DND-41 (cell line): ENCODE measurements around the gene MIB1.

ENCODE experiments used
- ATAC-seq: fragments of 200-7000 bp; cut with Tn5 transposase; 3 replicates; pipeline ENCODE4 v1.9.1; 2021; ENCODE audit warnings: low read depth; ENCODE audit not compliant: insufficient read depth
- DNase-seq: peaks from one replicate; pipeline ENCODE4 v3.0.0-alpha.2; 2020
- H2AFZ ChIP-seq: 2 replicates; pipeline ENCODE4 v1.6.0; 2012; ENCODE audit warnings: low read depth, low read length
- H3K27ac ChIP-seq: 2 replicates; pipeline ENCODE4 v1.5.1; 2012; ENCODE audit warnings: low read length, inconsistent platforms
- H3K27me3 ChIP-seq: fragments of 200-600 bp; sonication (generic); 2 replicates; pipeline ENCODE4 v1.6.0; 2012; ENCODE audit warnings: low read length, mild to moderate bottlenecking, inconsistent platforms; ENCODE audit not compliant: insufficient read depth, poor library complexity
- H3K36me3 ChIP-seq: 2 replicates; pipeline ENCODE4 v1.5.1; 2012; ENCODE audit warnings: low read length, inconsistent platforms; ENCODE audit not compliant: insufficient read depth
- H3K4me1 ChIP-seq: 2 replicates; pipeline ENCODE4 v1.5.1; 2012; ENCODE audit warnings: mild to moderate bottlenecking, low read length; ENCODE audit not compliant: insufficient read depth
- H3K4me2 ChIP-seq: 2 replicates; pipeline ENCODE4 v1.6.0; 2012; ENCODE audit warnings: mild to moderate bottlenecking, moderate library complexity, low read length, inconsistent platforms; ENCODE audit not compliant: insufficient read depth
- H3K4me3 ChIP-seq, 2 experiments: fragments of 200-600 bp in 1 of 2; shearing (Covaris generic) in 1 of 2; 2 replicates each; pipeline ENCODE4 v1.5.1; 2012 to 2016; ENCODE audit warnings: inconsistent platforms in 2 of 2, low read length in 2 of 2, mild to moderate bottlenecking in 2 of 2, low read depth in 1 of 2, moderate library complexity in 1 of 2
- H3K79me2 ChIP-seq: 2 replicates; pipeline ENCODE4 v1.6.0; 2012; ENCODE audit warnings: low read length, inconsistent platforms; ENCODE audit not compliant: insufficient read depth
- H3K9ac ChIP-seq: 2 replicates; pipeline ENCODE4 v1.6.0; 2012; ENCODE audit warnings: low read depth, mild to moderate bottlenecking, inconsistent platforms, low read length, moderate library complexity
- H3K9me3 ChIP-seq: 2 replicates; pipeline ENCODE4 v1.5.1; 2012; ENCODE audit warnings: low read length, moderate library complexity, mild to moderate bottlenecking, inconsistent platforms; ENCODE audit not compliant: insufficient read depth, severe bottlenecking
- H4K20me1 ChIP-seq: 2 replicates; pipeline ENCODE4 v1.6.0; 2012; ENCODE audit warnings: low read length; ENCODE audit not compliant: insufficient read depth
- CTCF ChIP-seq: IDR thresholded peaks from 2 replicates; pipeline ENCODE4 v1.5.1; 2012; ENCODE audit warnings: borderline replicate concordance, low read length, moderate library complexity, mild to moderate bottlenecking; ENCODE audit not compliant: poor library complexity, severe bottlenecking; ENCODE audit errors: extremely low read depth
- EZH2 ChIP-seq: IDR thresholded peaks from 3 replicates; pipeline ENCODE4 v1.6.1; 2012; ENCODE audit warnings: borderline replicate concordance, low read depth, mild to moderate bottlenecking, moderate library complexity, low read length, inconsistent platforms; ENCODE audit not compliant: severe bottlenecking

MIB1 gene

DNA sequence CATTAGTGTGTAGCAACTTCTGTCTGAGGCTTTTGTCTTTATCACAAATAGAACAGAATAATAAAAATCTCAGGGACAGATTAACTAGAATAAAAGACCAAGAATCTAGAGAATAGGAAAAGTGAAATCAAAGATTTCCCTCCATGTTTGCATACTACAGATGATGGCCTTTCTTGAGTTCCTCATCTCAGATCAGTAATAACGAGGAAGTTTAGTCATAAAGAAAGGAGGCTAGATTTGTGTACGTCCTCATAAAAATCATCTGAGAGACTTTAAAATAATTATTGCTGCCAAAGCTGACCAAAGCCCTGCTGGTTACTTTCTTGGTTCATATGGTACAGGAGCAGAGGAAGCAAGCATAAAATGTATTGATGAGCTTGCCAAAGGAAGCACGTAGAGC lies 117.3 kb downstream of the MIB1 start:
- no peaks in the 10 kb centered on the region for H3K27me3 ChIP-seq
- DNase-seq (no peak), ATAC-seq (no peak)
- H3K4me1 ChIP-seq, result no peaks in the 10 kb centered on the region
- no peak for TF ChIP-seq CTCF
- TF ChIP-seq EZH2, result no peak
- no peak overlapping the region for H3K4me3 ChIP-seq
- H2AFZ ChIP-seq, result no peak overlapping the region
- H4K20me1 ChIP-seq, result no peaks in the 10 kb centered on the region
- H3K79me2 ChIP-seq, result no peaks in the 10 kb centered on the region
- H3K9me3 ChIP-seq, result no peaks in the 10 kb centered on the region
- peaks cover 64% of the 10 kb centered on the region for H3K36me3 ChIP-seq
- no peak overlapping the region for H3K9ac ChIP-seq
- no peak overlapping the region for H3K27ac ChIP-seq
- H3K4me2 ChIP-seq, result no peak overlapping the region

GRCh38 chr18:21858544-21858943 lies 118.0 kb downstream of the MIB1 start:
- TF ChIP-seq EZH2, result no peak
- no peak for TF ChIP-seq CTCF
- no peaks in the 10 kb centered on the region for H3K9me3 ChIP-seq
- peaks cover 68% of the 10 kb centered on the region for H3K36me3 ChIP-seq

GRCh38 chr18:21864386-21864785 lies 123.8 kb downstream of the MIB1 start:
- no peak overlapping the region for H3K9ac ChIP-seq
- H3K4me2 ChIP-seq, result no peak overlapping the region
- DNase-seq, result no peak
- H3K4me1 ChIP-seq, result no peaks in the 10 kb centered on the region
- ATAC-seq, result no peak
- no peaks in the 10 kb centered on the region for H4K20me1 ChIP-seq
- no peak for TF ChIP-seq CTCF
- TF ChIP-seq EZH2, result no peak
- no peaks in the 10 kb centered on the region for H3K27me3 ChIP-seq
- H2AFZ ChIP-seq, result no peak overlapping the region
- no peak overlapping the region for H3K27ac ChIP-seq
- no peak overlapping the region for H3K4me3 ChIP-seq
- H3K36me3 ChIP-seq, result peaks cover 47% of the 10 kb centered on the region
- H3K79me2 ChIP-seq, result no peaks in the 10 kb centered on the region
- no peaks in the 10 kb centered on the region for H3K9me3 ChIP-seq

More at GRCh38 chr18:21858544-21858943, 118.0 kb downstream of the MIB1 start:
- Histone ChIP-seq H3K4me2 (no peak overlapping the region), H3K4me3 (no peak overlapping the region), H3K79me2 (no peaks in the 10 kb centered on the region), H3K27me3 (no peaks in the 10 kb centered on the region), H3K4me1 (no peaks in the 10 kb centered on the region), H4K20me1 (no peaks in the 10 kb centered on the region), H2AFZ (no peak overlapping the region), H3K9ac (no peak overlapping the region), H3K27ac (no peak overlapping the region)
- DNase-seq (no peak), ATAC-seq (no peak)

- H3K4me1 ChIP-seq, result no peaks in the 10 kb centered on the region
- H2AFZ ChIP-seq, result no peak overlapping the region
- TF ChIP-seq CTCF, result no peak
- TF ChIP-seq EZH2, result no peak
- ATAC-seq (no peak), DNase-seq (no peak)
- H3K27ac ChIP-seq, result no peak overlapping the region
- no peaks in the 10 kb centered on the region for H3K27me3 ChIP-seq
- no peaks in the 10 kb centered on the region for H3K79me2 ChIP-seq
- H3K9ac ChIP-seq, result no peak overlapping the region
- no peak overlapping the region for H3K4me3 ChIP-seq
- peaks cover 44% of the 10 kb centered on the region for H3K36me3 ChIP-seq
- H4K20me1 ChIP-seq, result no peaks in the 10 kb centered on the region
- H3K4me2 ChIP-seq, result no peak overlapping the region
- no peaks in the 10 kb centered on the region for H3K9me3 ChIP-seq
Measured at GRCh38 chr18:21865043-21865442, 124.5 kb downstream of the MIB1 start.
